ENCODE results near the gene CNMD.
"Not testable (repeated sequence)": the region's sequence is repeated elsewhere in the genome, so short reads cannot be mapped to it uniquely, and the experiment has no call there.

The CNMD gene

GRCh38 chr13:52737451-52737850 is 2.2 kb downstream of the CNMD start:
- TF ChIP-seq POLR2A (IDR thresholded peaks at IDR 0.05; ENCODE audit: extremely low read depth, insufficient read length): no peak
- TF ChIP-seq CTCF (IDR thresholded peaks at IDR 0.05; ENCODE audit: low read depth, low read length): no peak
- TF ChIP-seq MYC (IDR thresholded peaks at IDR 0.05; ENCODE audit: low read depth, low read length): no peak
- H3K4me3 ChIP-seq (ENCODE audit: low read depth, low read length): no peak overlapping the region
- DNase-seq (ENCODE audit: low read depth): no peak

- no peak overlapping the region for H3K4me3 ChIP-seq (ENCODE audit: low read depth, low read length)
- no peak for DNase-seq (ENCODE audit: low read depth)
- no peak for TF ChIP-seq POLR2A (IDR thresholded peaks at IDR 0.05; ENCODE audit: extremely low read depth, insufficient read length)
- TF ChIP-seq CTCF (IDR thresholded peaks at IDR 0.05; ENCODE audit: low read depth, low read length): no peak
- no peak for TF ChIP-seq MYC (IDR thresholded peaks at IDR 0.05; ENCODE audit: low read depth, low read length)
- TF ChIP-seq MAX (IDR thresholded peaks at IDR 0.05; ENCODE audit: low read depth, low read length): no peak
These were observed 2.7 kb downstream of the CNMD start for GRCh38 chr13:52736891-52737290.

- TF ChIP-seq MAX (IDR thresholded peaks at IDR 0.05; ENCODE audit: low read depth, low read length) (no peak), CTCF (IDR thresholded peaks at IDR 0.05; ENCODE audit: low read depth, low read length) (no peak), MYC (IDR thresholded peaks at IDR 0.05; ENCODE audit: low read depth, low read length) (no peak), POLR2A (IDR thresholded peaks at IDR 0.05; ENCODE audit: extremely low read depth, insufficient read length) (no peak)
- DNase-seq (ENCODE audit: low read depth): no peak
- no peak overlapping the region for H3K4me3 ChIP-seq (ENCODE audit: low read depth, low read length)
These were observed 5.5 kb downstream of the CNMD start for GRCh38 chr13:52734075-52734623.

GRCh38 chr13:52726258-52726657 is 13.4 kb downstream of the CNMD start:
- no peak for TF ChIP-seq POLR2A (IDR thresholded peaks at IDR 0.05; ENCODE audit: extremely low read depth, insufficient read length)
- no peak for TF ChIP-seq MAX (IDR thresholded peaks at IDR 0.05; ENCODE audit: low read depth, low read length)
- TF ChIP-seq MYC (IDR thresholded peaks at IDR 0.05; ENCODE audit: low read depth, low read length): no peak
- no peak for TF ChIP-seq CTCF (IDR thresholded peaks at IDR 0.05; ENCODE audit: low read depth, low read length)
- no peak for DNase-seq (ENCODE audit: low read depth)
- no peak overlapping the region for H3K4me3 ChIP-seq (ENCODE audit: low read depth, low read length)

GRCh38 chr13:52725302-52725701 is 14.3 kb downstream of the CNMD start:
- H3K4me3 ChIP-seq (ENCODE audit: low read depth, low read length): no peak overlapping the region
- no peak for TF ChIP-seq CTCF (IDR thresholded peaks at IDR 0.05; ENCODE audit: low read depth, low read length)
- no peak for TF ChIP-seq MYC (IDR thresholded peaks at IDR 0.05; ENCODE audit: low read depth, low read length)
- TF ChIP-seq POLR2A (IDR thresholded peaks at IDR 0.05; ENCODE audit: extremely low read depth, insufficient read length): no peak
- TF ChIP-seq MAX (IDR thresholded peaks at IDR 0.05; ENCODE audit: low read depth, low read length): no peak
- DNase-seq (ENCODE audit: low read depth): no peak

GRCh38 chr13:52723181-52723580 is 16.4 kb downstream of the CNMD start:
- no peak for DNase-seq (ENCODE audit: low read depth)
- no peak overlapping the region for H3K4me3 ChIP-seq (ENCODE audit: low read depth, low read length)
- no peak for TF ChIP-seq CTCF (IDR thresholded peaks at IDR 0.05; ENCODE audit: low read depth, low read length)
- no peak for TF ChIP-seq MAX (IDR thresholded peaks at IDR 0.05; ENCODE audit: low read depth, low read length)
- no peak for TF ChIP-seq POLR2A (IDR thresholded peaks at IDR 0.05; ENCODE audit: extremely low read depth, insufficient read length)
- TF ChIP-seq MYC (IDR thresholded peaks at IDR 0.05; ENCODE audit: low read depth, low read length): no peak

- DNase-seq (ENCODE audit: low read depth); H3K4me3 ChIP-seq (ENCODE audit: low read depth, low read length): not testable (repeated sequence)
These were observed 18.3 kb downstream of the CNMD start for GRCh38 chr13:52721356-52721755.

- not testable (repeated sequence) for DNase-seq (ENCODE audit: low read depth); H3K4me3 ChIP-seq (ENCODE audit: low read depth, low read length)
These were observed 18.7 kb downstream of the CNMD start for GRCh38 chr13:52720904-52721303.
